Pancreas (tissue), 10 donors: ENCODE data around the gene PARVG. TPM values are rescaled to one million over a fixed set of nuclear protein-coding genes. Genes with fewer than 3 reads are reported as not detected.
A peak's percentile ranks its signal among the peaks of the same experiment; 100 is the strongest.

Experiments used
- ATAC-seq, 4 donors: fragments of 200-7000 bp; cut with Tn5 transposase; one replicate each; pipeline versions ENCODE4 v1.8.0 to v1.9.1; 2020; ENCODE audit warnings: mild to moderate bottlenecking in 4 of 4, moderate library complexity in 4 of 4
- DNase-seq, 6 donors: peaks; one replicate each; pipeline ENCODE4 v3.0.0-alpha.2; 2020
- FAIRE-seq: peaks from 2 replicates; lab custom pipeline; 2012; peaks lifted over from hg19 to GRCh38; lab: Jason Lieb, UNC
- H3K27ac ChIP-seq, 4 donors: fragments of 200-600 bp; sonication (generic); 1 replicate in 3 of 4; 2 replicates in 1 of 4; pipeline versions ENCODE4 v1.5.0 to v1.8.0; 2020
- H3K27me3 ChIP-seq, 4 donors: fragments of 200-600 bp; one replicate each; pipeline ENCODE4 v1.8.0; 2021
- H3K36me3 ChIP-seq, 3 donors: fragments of 200-600 bp; sonication (generic) in 1 of 3; one replicate each; pipeline versions ENCODE4 v1.5.0 to v1.8.0; 2020 to 2021
- H3K4me1 ChIP-seq, 3 donors: fragments of 200-600 bp; one replicate each; pipeline ENCODE4 v1.8.0; 2021
- H3K4me3 ChIP-seq, 4 donors: fragments of 200-600 bp; sonication (generic) in 2 of 4; one replicate each; pipeline versions ENCODE4 v1.5.0 to v1.8.0; 2020 to 2021
- H3K9me3 ChIP-seq, 4 donors: fragments of 200-600 bp; one replicate each; pipeline ENCODE4 v1.8.0; 2021
- WGBS, 2 donors: extraction: QIAGEN DNeasy Blood & Tissue Kit; methylation state at CpG; one replicate each; pipeline ENCODE4 v1.1.7; 2013; 5-methylcytosine and 5-hydroxymethylcytosine counted together
- intact Hi-C, 3 donors: fragments of 100-400 bp; cut with DNase I; formaldehyde crosslinking; loops; one replicate each; pipeline versions ENCODE4 v1.11.1 to v1.14.2; 2022
- polyA plus RNA-seq, 2 donors: library from polyadenylated mRNA; stranded (reverse); fragments of 200-250 nt; gene quantifications; one replicate each; pipeline ENCODE4 v1.2.3, GENCODE V29; 2013
- total RNA-seq, 6 donors: library from RNA; stranded (reverse); fragmentation: NEBNext Ultra II Directional in 4 of 6; extraction: Animal tissue kit (Norgen Biotek cat#: 25700) in 4 of 6; gene quantifications; one replicate each; pipeline versions ENCODE4 v1.2.1 to v1.2.4, GENCODE V29; 2021 to 2023
- TF ChIP-seq, protein P1 (sequence below), 4 donors: fragments of 200-600 bp; sonication (generic) in 3 of 4; IDR thresholded peaks; one replicate each; pipeline versions ENCODE4 v1.5.0 to v1.8.0; 2021; ENCODE audit warnings: antibody characterized with exemption in 4 of 4
- donor health status: healthy with polysubstance abuse.
- donor health status: DM: no; HTN: no; CAD: no; lungs with moderate emphysema.
- donor health status: DM: no; HTN: no; CAD: no.
- donor health status: control.
- donor health status: control.
- donor health status: Bipolar disorder and iron deficiency.
- donor health status: DM: yes; HTN: yes; CAD: no.
- donor health status: DM: no; HTN: no; CAD: no.
- donor health status: DM: no; HTN: no; CAD: no.
- donor health status: DM: yes; HTN: yes; CAD: no.

PARVG gene
- total and polyA plus RNA-seq, 8 donors = 1.1 to 17.0 (median 3.2) TPM

DNA sequence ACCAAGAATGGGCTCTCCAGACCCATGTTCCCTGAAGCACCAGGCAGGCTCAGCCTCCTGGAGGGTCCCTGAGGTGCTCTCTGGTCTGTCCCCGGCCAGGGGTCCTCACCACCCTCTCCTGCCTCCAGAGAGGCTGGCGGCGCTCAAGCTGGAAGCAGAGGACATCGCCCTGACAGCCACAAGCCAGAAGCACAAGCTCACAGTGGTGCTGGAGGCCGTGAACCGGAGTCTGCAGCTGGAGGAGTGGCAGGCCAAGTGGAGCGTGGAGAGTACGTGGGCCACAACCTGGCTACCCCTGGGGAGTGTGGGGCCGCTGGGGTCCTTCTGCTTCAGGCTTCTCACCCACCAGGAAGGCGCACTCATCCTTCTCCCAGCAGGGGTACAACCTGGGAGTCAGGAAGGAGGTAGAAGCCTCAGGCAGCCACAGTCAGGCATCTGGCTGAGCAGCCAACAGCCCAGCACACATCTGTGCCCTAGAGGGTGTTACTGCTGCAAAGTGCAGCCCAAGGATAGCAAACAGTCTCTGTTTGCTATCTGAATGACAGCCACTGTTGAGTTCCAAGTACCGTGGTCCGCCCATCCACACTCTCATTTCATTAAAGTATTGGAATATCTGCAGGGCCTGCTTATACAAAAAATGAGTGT lies 8.4 kb downstream of the PARVG start:
- WGBS, 2 donors = 83 to 87% methylated on average over 12 of the region's 12 CpGs
- H3K9me3 ChIP-seq = no peaks in the 10 kb centered on the region
- H3K36me3 ChIP-seq = no peaks in the 10 kb centered on the region
- FAIRE-seq (no peak), ATAC-seq (no peak), DNase-seq (peak in 1 of 6 donors; percentile 47)
- TF ChIP-seq, protein P1, sequence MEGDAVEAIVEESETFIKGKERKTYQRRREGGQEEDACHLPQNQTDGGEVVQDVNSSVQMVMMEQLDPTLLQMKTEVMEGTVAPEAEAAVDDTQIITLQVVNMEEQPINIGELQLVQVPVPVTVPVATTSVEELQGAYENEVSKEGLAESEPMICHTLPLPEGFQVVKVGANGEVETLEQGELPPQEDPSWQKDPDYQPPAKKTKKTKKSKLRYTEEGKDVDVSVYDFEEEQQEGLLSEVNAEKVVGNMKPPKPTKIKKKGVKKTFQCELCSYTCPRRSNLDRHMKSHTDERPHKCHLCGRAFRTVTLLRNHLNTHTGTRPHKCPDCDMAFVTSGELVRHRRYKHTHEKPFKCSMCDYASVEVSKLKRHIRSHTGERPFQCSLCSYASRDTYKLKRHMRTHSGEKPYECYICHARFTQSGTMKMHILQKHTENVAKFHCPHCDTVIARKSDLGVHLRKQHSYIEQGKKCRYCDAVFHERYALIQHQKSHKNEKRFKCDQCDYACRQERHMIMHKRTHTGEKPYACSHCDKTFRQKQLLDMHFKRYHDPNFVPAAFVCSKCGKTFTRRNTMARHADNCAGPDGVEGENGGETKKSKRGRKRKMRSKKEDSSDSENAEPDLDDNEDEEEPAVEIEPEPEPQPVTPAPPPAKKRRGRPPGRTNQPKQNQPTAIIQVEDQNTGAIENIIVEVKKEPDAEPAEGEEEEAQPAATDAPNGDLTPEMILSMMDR (IDR thresholded peaks at IDR 0.05) = no peak
- no peaks in the 10 kb centered on the region for H3K4me1 ChIP-seq
- H3K4me3 ChIP-seq = no peak overlapping the region
- intact Hi-C loops = no loop called here
- no peaks in the 10 kb centered on the region for H3K27me3 ChIP-seq
- no peak overlapping the region for H3K27ac ChIP-seq

DNA sequence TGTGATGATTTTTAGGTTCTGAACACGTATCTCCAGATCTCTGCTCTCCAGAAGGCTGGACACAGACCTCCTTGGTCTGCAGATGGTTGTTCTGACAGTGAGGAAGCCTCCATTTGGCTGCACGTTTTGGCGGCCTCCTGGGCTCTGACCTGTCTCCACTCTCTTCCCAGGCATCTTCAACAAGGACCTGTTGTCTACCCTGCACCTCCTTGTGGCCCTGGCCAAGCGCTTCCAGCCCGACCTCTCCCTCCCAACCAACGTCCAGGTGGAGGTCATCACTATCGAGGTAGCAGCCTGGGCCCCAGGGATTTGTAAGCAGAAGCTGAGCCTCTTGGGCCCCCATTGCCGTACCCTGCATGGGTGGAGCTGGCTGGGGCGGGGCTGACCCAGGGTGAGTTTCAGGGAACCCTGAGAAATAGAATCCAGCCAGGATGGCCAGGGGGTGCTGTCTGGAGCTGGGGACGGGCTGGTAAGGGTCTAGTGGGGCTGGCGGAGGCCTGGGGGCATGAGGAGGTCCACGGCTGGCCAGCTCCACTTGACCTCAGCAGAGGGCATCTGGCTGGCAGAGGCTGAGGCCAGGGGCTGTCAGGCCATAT lies 9.8 kb downstream of the PARVG start:
- TF ChIP-seq, protein P1 (IDR thresholded peaks at IDR 0.05) = no peak
- no peaks in the 10 kb centered on the region for H3K36me3 ChIP-seq
- FAIRE-seq (no peak), DNase-seq (peak in 1 of 6 donors; percentile 51), ATAC-seq (no peak)
- 52 to 66% methylated on average over 12 of the region's 12 CpGs for WGBS, 2 donors
- H3K27me3 ChIP-seq = no peaks in the 10 kb centered on the region
- H3K9me3 ChIP-seq = no peaks in the 10 kb centered on the region
- no peaks in the 10 kb centered on the region for H3K4me1 ChIP-seq
- H3K4me3 ChIP-seq = no peak overlapping the region
- no peak overlapping the region for H3K27ac ChIP-seq
- intact Hi-C loops = no loop called here

DNA sequence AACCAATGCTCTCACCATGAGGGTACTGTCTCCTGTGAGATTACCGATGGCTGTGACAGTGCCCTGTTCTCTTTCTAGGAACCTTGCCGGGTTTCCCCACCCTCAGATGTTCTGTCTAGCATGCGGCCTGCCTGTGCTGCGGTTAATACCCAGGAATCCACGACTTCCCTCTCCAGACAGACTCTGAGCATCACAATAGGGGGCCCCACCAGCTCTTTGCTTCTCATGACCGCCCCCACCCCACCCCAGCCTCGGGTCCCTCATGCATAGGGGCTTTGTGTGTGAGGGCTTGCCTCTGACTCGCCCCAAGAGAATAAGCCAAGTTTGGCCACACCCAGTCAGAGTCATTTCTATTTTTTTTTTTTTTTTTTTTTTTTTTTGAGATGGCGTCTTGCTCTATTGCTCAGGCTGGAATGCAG lies 10.3 kb downstream of the PARVG start:
- H3K4me1 ChIP-seq = no peaks in the 10 kb centered on the region
- no peaks in the 10 kb centered on the region for H3K9me3 ChIP-seq
- WGBS, 2 donors = 63 to 65% methylated on average over 8 to 9 of the region's 9 CpGs
- H3K27ac ChIP-seq = no peak overlapping the region
- no peaks in the 10 kb centered on the region for H3K27me3 ChIP-seq
- DNase-seq = peak in 1 of 6 donors; percentile 35
- no peak for FAIRE-seq
- ATAC-seq = no peak
- H3K36me3 ChIP-seq = no peaks in the 10 kb centered on the region
- intact Hi-C loops = no loop called here
- H3K4me3 ChIP-seq = no peak overlapping the region
- TF ChIP-seq, protein P1 (IDR thresholded peaks at IDR 0.05) = no peak

DNA sequence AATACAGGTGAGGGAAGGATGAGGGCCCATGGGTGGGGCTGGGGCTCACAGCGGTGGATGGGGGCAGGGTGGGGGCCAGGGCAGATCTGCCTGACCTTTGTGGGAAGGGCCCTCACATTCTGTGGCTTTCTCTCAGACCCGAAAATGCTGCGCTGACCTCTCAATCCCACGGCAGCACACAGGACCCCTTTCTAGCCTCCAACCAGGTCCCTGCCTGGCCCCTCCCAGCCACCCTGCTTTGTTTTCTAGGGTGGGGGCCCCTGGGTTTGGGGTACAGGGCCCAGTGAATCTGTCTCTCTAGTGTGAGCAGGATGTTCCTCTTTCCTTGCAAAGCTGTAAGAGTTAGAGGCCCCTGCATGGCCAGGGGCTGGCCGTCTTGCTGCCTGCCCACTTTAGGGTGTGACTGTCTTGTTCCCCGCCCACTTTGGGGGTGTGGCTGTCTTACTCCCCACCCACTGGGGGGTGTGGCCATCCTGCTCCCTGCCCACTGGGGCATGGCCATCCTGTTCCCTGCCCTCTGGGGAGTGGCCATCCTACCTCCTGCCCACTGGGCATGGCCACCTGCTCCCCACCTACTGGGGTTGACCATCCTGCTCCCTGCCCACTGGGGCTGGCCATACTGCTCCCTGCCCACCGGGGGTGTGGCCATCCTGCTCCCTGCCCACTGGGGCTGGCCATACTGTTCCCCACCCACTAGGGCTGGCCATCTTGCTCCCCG lies 11.5 kb downstream of the PARVG start:
- ATAC-seq (no peak), DNase-seq (peak in 1 of 6 donors; percentile 23), FAIRE-seq (no peak)
- intact Hi-C loops = no loop called here
- 71 to 85% methylated on average over 8 of the region's 8 CpGs for WGBS, 2 donors
- TF ChIP-seq, protein P1 (IDR thresholded peaks at IDR 0.05) = no peak
- Histone ChIP-seq H3K27ac (no peak overlapping the region), H3K4me3 (no peak overlapping the region), H3K27me3 (no peaks in the 10 kb centered on the region), H3K9me3 (no peaks in the 10 kb centered on the region), H3K4me1 (no peaks in the 10 kb centered on the region), H3K36me3 (no peaks in the 10 kb centered on the region)
